H1 (cell line): ENCODE results near the gene SCMH1. TPM values are rescaled to one million over a fixed set of nuclear protein-coding genes. Genes with fewer than 3 reads are reported as not detected.

Source experiments
- CTCF ChIA-PET: fragments of 300-600 bp; sonication (Branson Sonifier 250); formaldehyde crosslinking; loops from one replicate; lab custom pipeline; 2021; ENCODE audit not compliant: partially characterized antibody; lab: Charles Lee
- POLR2A ChIA-PET: fragments of 300-600 bp; sonication (Branson Sonifier 250); formaldehyde crosslinking; loops from one replicate; lab custom pipeline; 2021; ENCODE audit warnings: inconsistent platforms; ENCODE audit not compliant: partially characterized antibody; lab: Charles Lee
- DNase-seq, 2 experiments: peaks; one replicate each; pipeline versions ENCODE4 v3.0.0 to v3.0.0-alpha.2; 2010 to 2022; ENCODE audit warnings: low spot score in 2 of 2, low read depth in 1 of 2, mixed read lengths in 1 of 2
- FAIRE-seq: peaks from 2 replicates; lab custom pipeline; 2011; peaks lifted over from hg19 to GRCh38; lab: Jason Lieb, UNC
- H2AFZ ChIP-seq: 2 replicates; pipeline ENCODE4 v1.8.1; 2012; ENCODE audit warnings: low read length, inconsistent platforms
- H2AK5ac ChIP-seq: 2 replicates; pipeline ENCODE4 v1.6.1; 2013; ENCODE audit warnings: low read depth, low read length
- H2BK120ac ChIP-seq: replicated peaks from 2 replicates; pipeline ENCODE3; 2013; ENCODE audit warnings: low read depth, low read length, inconsistent platforms
- H2BK12ac ChIP-seq: 2 replicates; pipeline ENCODE4 v1.6.1; 2013; ENCODE audit warnings: low read depth, low read length
- H2BK15ac ChIP-seq: 2 replicates; pipeline ENCODE4 v1.6.1; 2013; ENCODE audit warnings: low read length
- H2BK20ac ChIP-seq: 2 replicates; pipeline ENCODE4 v1.6.1; 2013; ENCODE audit warnings: low read length
- H2BK5ac ChIP-seq: 2 replicates; pipeline ENCODE4 v1.6.1; 2013; ENCODE audit warnings: low read depth, low read length
- H3K14ac ChIP-seq: 2 replicates; pipeline ENCODE4 v1.6.1; 2013; ENCODE audit warnings: inconsistent platforms; ENCODE audit not compliant: insufficient read length
- H3K18ac ChIP-seq: 2 replicates; pipeline ENCODE4 v1.6.1; 2013; ENCODE audit warnings: low read length; ENCODE audit errors: extremely low read depth
- H3K23ac ChIP-seq: 2 replicates; pipeline ENCODE4 v1.6.1; 2013; ENCODE audit warnings: inconsistent platforms; ENCODE audit not compliant: insufficient read length
- H3K23me2 ChIP-seq: 2 replicates; pipeline ENCODE4 v1.6.1; 2013; ENCODE audit warnings: low read depth, low read length
- H3K27ac ChIP-seq: 2 replicates; pipeline ENCODE4 v1.6.1; 2011; ENCODE audit warnings: low read depth, low read length, inconsistent platforms
- H3K27me3 ChIP-seq, 4 experiments: replicated peaks in 1 of 4; 1 replicate in 1 of 4; 2 replicates in 3 of 4; pipeline versions ENCODE4 v1.6.1 to v1.8.1; 2011 to 2013; ENCODE audit warnings: low read length in 3 of 4, mild to moderate bottlenecking in 3 of 4, inconsistent platforms in 2 of 4, mixed read lengths in 2 of 4, moderate library complexity in 1 of 4; ENCODE audit not compliant: control insufficient read depth in 3 of 4, insufficient read depth in 3 of 4; ENCODE audit errors: extremely low read depth in 1 of 4
- H3K36me3 ChIP-seq, 4 experiments: 2 replicates each; pipeline versions ENCODE4 v1.6.1 to v1.8.1; 2011 to 2013; ENCODE audit warnings: mild to moderate bottlenecking in 4 of 4, low read length in 3 of 4, moderate library complexity in 2 of 4, control low read depth in 1 of 4, inconsistent platforms in 1 of 4; ENCODE audit not compliant: insufficient read depth in 4 of 4, control insufficient read depth in 2 of 4
- H3K4ac ChIP-seq: replicated peaks from 2 replicates; pipeline ENCODE3; 2013; ENCODE audit warnings: low read length, low read depth, mixed read lengths, inconsistent platforms; ENCODE audit not compliant: insufficient read length
- H3K4me1 ChIP-seq, 4 experiments: replicated peaks in 1 of 4; 1 replicate in 1 of 4; 2 replicates in 3 of 4; pipeline versions ENCODE4 v1.6.1 to v1.8.1; 2011 to 2013; ENCODE audit warnings: low read length in 3 of 4, inconsistent platforms in 2 of 4, mixed read lengths in 1 of 4; ENCODE audit not compliant: insufficient read depth in 4 of 4, control insufficient read depth in 3 of 4
- H3K4me2 ChIP-seq, 2 experiments: 2 replicates each; pipeline versions ENCODE4 v1.6.1 to v1.8.1; 2011 to 2013; ENCODE audit warnings: low read depth in 2 of 2, low read length in 2 of 2, control low read depth in 1 of 2, inconsistent platforms in 1 of 2, mild to moderate bottlenecking in 1 of 2; ENCODE audit not compliant: insufficient read depth in 1 of 2
- H3K4me3 ChIP-seq, 4 experiments: fragments of 200-600, 300-600 bp in 1 of 4; sonication (generic), shearing (Covaris generic), sonication (Bioruptor Twin) in 1 of 4; 2 replicates each; pipeline versions ENCODE4 v1.5.1 to v1.8.1; 2011 to 2016; ENCODE audit warnings: low read length in 4 of 4, low read depth in 3 of 4, control low read depth in 2 of 4, inconsistent platforms in 2 of 4, mild to moderate bottlenecking in 2 of 4, mixed read lengths in 1 of 4, moderate library complexity in 1 of 4; ENCODE audit not compliant: insufficient read depth in 2 of 4; ENCODE audit errors: extremely low read depth in 1 of 4
- H3K56ac ChIP-seq: replicated peaks from 2 replicates; pipeline ENCODE3; 2013; ENCODE audit warnings: low read depth, mild to moderate bottlenecking, mixed read lengths, low read length, inconsistent platforms; ENCODE audit not compliant: insufficient read length
- H3K79me1 ChIP-seq: 2 replicates; pipeline ENCODE4 v1.6.1; 2013; ENCODE audit warnings: low read depth, low read length, control low read depth
- H3K79me2 ChIP-seq, 2 experiments: 2 replicates each; pipeline versions ENCODE4 v1.6.1 to v1.8.1; 2012 to 2013; ENCODE audit warnings: low read length in 2 of 2, mild to moderate bottlenecking in 2 of 2, inconsistent platforms in 1 of 2; ENCODE audit not compliant: insufficient read depth in 2 of 2, control insufficient read depth in 1 of 2
- H3K9ac ChIP-seq, 4 experiments: replicated peaks in 1 of 4; 1 replicate in 1 of 4; 2 replicates in 3 of 4; pipeline versions ENCODE4 v1.6.1 to v1.8.1; 2011 to 2013; ENCODE audit warnings: low read depth in 3 of 4, low read length in 3 of 4, control low read depth in 2 of 4, mild to moderate bottlenecking in 2 of 4, moderate library complexity in 2 of 4, inconsistent platforms in 1 of 4; ENCODE audit errors: extremely low read depth in 1 of 4
- H3K9me3 ChIP-seq, 2 experiments: 2 replicates each; pipeline versions ENCODE4 v1.6.1 to v1.8.1; 2012 to 2013; ENCODE audit warnings: mild to moderate bottlenecking in 2 of 2, moderate library complexity in 2 of 2, control low read depth in 1 of 2, inconsistent platforms in 1 of 2, low read depth in 1 of 2, low read length in 1 of 2, mixed read lengths in 1 of 2; ENCODE audit not compliant: insufficient read depth in 2 of 2
- H4K20me1 ChIP-seq, 2 experiments: replicated peaks in 1 of 2; 2 replicates each; pipeline versions ENCODE3 to v1.8.1; 2011 to 2013; ENCODE audit warnings: inconsistent platforms in 2 of 2, low read length in 2 of 2, mild to moderate bottlenecking in 1 of 2; ENCODE audit not compliant: insufficient read depth in 2 of 2, control insufficient read depth in 1 of 2
- H4K5ac ChIP-seq: 2 replicates; pipeline ENCODE4 v1.6.1; 2013; ENCODE audit warnings: low read length, low read depth, mixed read lengths, inconsistent platforms; ENCODE audit not compliant: insufficient read length
- H4K8ac ChIP-seq: 2 replicates; pipeline ENCODE4 v1.8.0; 2013; ENCODE audit warnings: mild to moderate bottlenecking, moderate library complexity, low read length, inconsistent platforms; ENCODE audit not compliant: insufficient read depth; ENCODE audit errors: extremely low read depth
- H4K91ac ChIP-seq: replicated peaks from 2 replicates; pipeline ENCODE3; 2013; ENCODE audit warnings: low read length, mixed read lengths, inconsistent platforms; ENCODE audit not compliant: insufficient read length
- BRCA1 ChIP-seq: IDR thresholded peaks from 2 replicates; pipeline ENCODE4 v1.6.1; 2012; ENCODE audit warnings: low read depth, low read length, improper control_type of control experiment
- CTCF ChIP-seq, 3 experiments: IDR thresholded peaks; 1 replicate in 2 of 3; 2 replicates in 1 of 3; pipeline versions ENCODE4 v1.5.1 to v1.6.1; 2011; ENCODE audit warnings: low read length in 3 of 3, mild to moderate bottlenecking in 3 of 3, inconsistent platforms in 2 of 3, low read depth in 1 of 3, moderate library complexity in 1 of 3; ENCODE audit not compliant: insufficient read depth in 1 of 3; ENCODE audit errors: control extremely low read depth in 1 of 3
- KDM1A ChIP-seq: fragments of 200-600, 300-600 bp; sonication (generic); IDR thresholded peaks from 2 replicates; pipeline ENCODE4 v1.7.1; 2016; ENCODE audit warnings: mild to moderate bottlenecking, low read length, borderline replicate concordance
- KDM5A ChIP-seq: fragments of 200-600 bp; IDR thresholded peaks from 2 replicates; pipeline ENCODE4 v1.7.1; 2012; ENCODE audit warnings: mild to moderate bottlenecking, low read length, inconsistent platforms, mixed read lengths
- POLR2A ChIP-seq, 2 experiments: IDR thresholded peaks; 1 replicate in 1 of 2; 2 replicates in 1 of 2; pipeline ENCODE4 v1.6.1; 2011; ENCODE audit warnings: low read depth in 2 of 2, low read length in 2 of 2, mild to moderate bottlenecking in 2 of 2; ENCODE audit errors: control extremely low read depth in 1 of 2
- POLR2AphosphoS5 ChIP-seq: IDR thresholded peaks from 2 replicates; pipeline ENCODE4 v1.6.1; 2011; ENCODE audit warnings: low read depth, low read length
- POU5F1 ChIP-seq: IDR thresholded peaks from 2 replicates; pipeline ENCODE4 v1.6.1; 2011; ENCODE audit warnings: low read depth, mild to moderate bottlenecking, low read length, moderate library complexity
- RFX5 ChIP-seq: IDR thresholded peaks from 2 replicates; pipeline ENCODE4 v1.6.1; 2011; ENCODE audit warnings: low read depth, low read length, improper control_type of control experiment, borderline replicate concordance
- SIN3A ChIP-seq, 2 experiments: IDR thresholded peaks in 1 of 2; conservative IDR thresholded peaks in 1 of 2; 2 replicates each; pipeline ENCODE4 v1.6.1; 2011 to 2012; ENCODE audit warnings: low read length in 2 of 2, improper control_type of control experiment in 1 of 2, low read depth in 1 of 2, mild to moderate bottlenecking in 1 of 2
- SP2 ChIP-seq: IDR thresholded peaks from 2 replicates; pipeline ENCODE4 v1.6.1; 2012; ENCODE audit warnings: mild to moderate bottlenecking, low read length, inconsistent platforms
- TAF7 ChIP-seq: optimal IDR thresholded peaks from 2 replicates; pipeline ENCODE3; 2011; ENCODE audit warnings: low read depth, mild to moderate bottlenecking, inconsistent platforms, low read length, moderate library complexity, borderline replicate concordance
- WGBS, 2 experiments: shearing (Covaris generic) in 1 of 2; methylation state at CpG; one replicate each; pipeline versions ENCODE4 v1.1.6 to v1.1.7; 2013 to 2015; ENCODE audit warnings: low lambda C conversion rate in 2 of 2, mixed read lengths in 2 of 2, inconsistent platforms in 1 of 2, low coverage in 1 of 2, missing lambda C conversion rate in 1 of 2; ENCODE audit not compliant: insufficient replicate concordance in 2 of 2, insufficient coverage in 1 of 2, insufficient read length in 1 of 2; ENCODE audit errors: extremely low coverage in 1 of 2, missing lambda C conversion rate in 1 of 2; 5-methylcytosine and 5-hydroxymethylcytosine counted together
- polyA plus RNA-seq, 7 experiments: library from polyadenylated mRNA; depleted of rRNA in 3 of 7; stranded (reverse) in 5 of 7; unstranded in 2 of 7; fragments of >200 nt in 5 of 7; fragments of 200-250 nt in 2 of 7; gene quantifications; 1 replicate in 5 of 7; 2 replicates in 1 of 7; 4 replicates in 1 of 7; pipeline versions ENCODE4 v1.2.1 to v1.2.3, GENCODE V29; 2011 to 2013; ENCODE audit warnings: missing spikeins in 2 of 7, mixed read lengths in 2 of 7
- total RNA-seq: library from RNA; stranded (reverse); fragmentation: NEBNext Ultra II Directional; extraction: Animal tissue kit (Norgen Biotek cat#: 25700); gene quantifications from 2 replicates; pipeline ENCODE4 v1.2.1, GENCODE V29; 2021

SCMH1 gene
- total and polyA plus RNA-seq, 2 of the 8 experiments (the other 6 are each of a cell fraction or from before 2014, with no cell fraction given) = 16.6 to 30.7 TPM

GRCh38 chr1:41158147-41158875 is 83.8 kb downstream of the SCMH1 start:
- no peaks in the 10 kb centered on the region for H3K27me3 ChIP-seq
- no peak overlapping the region for H2BK5ac ChIP-seq
- no peak overlapping the region for H4K91ac ChIP-seq
- no peak overlapping the region for H3K18ac ChIP-seq
- no peaks in the 10 kb centered on the region for H3K23me2 ChIP-seq
- H3K4me1 ChIP-seq = no peaks in the 10 kb centered on the region; a peak in 1 of 7 replicates
- no peak overlapping the region for H3K14ac ChIP-seq
- H2AFZ ChIP-seq = no peak overlapping the region
- no peak overlapping the region for H3K27ac ChIP-seq
- H3K9ac ChIP-seq = no peak overlapping the region
- no peak overlapping the region for H2BK15ac ChIP-seq
- H3K79me2 ChIP-seq = no peaks in the 10 kb centered on the region
- H3K4me3 ChIP-seq = no peak overlapping the region
- H3K23ac ChIP-seq = no peak overlapping the region
- ChIA-PET POLR2A (no interaction called here), CTCF (interaction anchor here (1.1 kb wide), 1 partner anchor 36 kb away, joined by 3 read pairs; no protein-coding TSS in a partner anchor)
- H4K20me1 ChIP-seq = peaks cover 0 to 1% of the 10 kb centered on the region in 2 experiments
- no peaks in the 10 kb centered on the region for H3K79me1 ChIP-seq
- no peak overlapping the region for H2BK12ac ChIP-seq
- no peak for FAIRE-seq
- H3K4me2 ChIP-seq = no peak overlapping the region
- no peak overlapping the region for H2AK5ac ChIP-seq
- H3K4ac ChIP-seq = no peak overlapping the region
- H2BK120ac ChIP-seq = no peak overlapping the region
- H2BK20ac ChIP-seq = no peak overlapping the region
- no peaks in the 10 kb centered on the region; a peak in 1 of 4 replicates for H3K9me3 ChIP-seq
- no peak overlapping the region for H4K8ac ChIP-seq
- no peak for DNase-seq
- WGBS, 2 experiments = 92% methylated on average over 3 of the region's 3 CpGs; no CpG with 5 or more reads in 1 of the 2 experiments
- no peak overlapping the region for H4K5ac ChIP-seq
- H3K36me3 ChIP-seq = no peaks in the 10 kb centered on the region
- no peak overlapping the region for H3K56ac ChIP-seq
- TF ChIP-seq SIN3A (conservative IDR thresholded peaks at IDR 0.05 in 1 of 2, IDR thresholded peaks at IDR 0.05 in 1 of 2; ENCODE audit: low read depth in 1 of 2, low read length in 2 of 2) (no peak), POU5F1 (no peak), RFX5 (no peak), SP2 (no peak), TAF7 (no peak), POLR2AphosphoS5 (no peak), BRCA1 (no peak), KDM5A (no peak), KDM1A (no peak), CTCF (IDR thresholded peaks at IDR 0.05; ENCODE audit: control extremely low read depth in 1 of 3, insufficient read depth in 1 of 3, low read depth in 1 of 3, low read length in 3 of 3) (no peak), POLR2A (IDR thresholded peaks at IDR 0.05; ENCODE audit: control extremely low read depth in 1 of 2, low read depth in 2 of 2, low read length in 2 of 2) (no peak)
